Liver (tissue), 3 donors: ENCODE data around the gene TCEA3.

Source experiments
- HNF4A ChIP-seq, 2 donors: conservative IDR thresholded peaks; 2 replicates each; pipeline ENCODE4 v1.6.1; 2016; ENCODE audit warnings: antibody characterized with exemption in 2 of 2, mild to moderate bottlenecking in 2 of 2
- HNF4G ChIP-seq: IDR thresholded peaks from 2 replicates; pipeline ENCODE4 v1.6.1; 2016; ENCODE audit warnings: antibody characterized with exemption
- JUND ChIP-seq, 2 donors: IDR thresholded peaks; 2 replicates each; pipeline ENCODE4 v1.6.1; 2016; ENCODE audit warnings: antibody characterized with exemption in 2 of 2
- RAD21 ChIP-seq, 2 donors: IDR thresholded peaks; 2 replicates each; pipeline ENCODE4 v1.6.1; 2016; ENCODE audit warnings: antibody characterized with exemption in 2 of 2, mild to moderate bottlenecking in 2 of 2
- SP1 ChIP-seq: IDR thresholded peaks from 2 replicates; pipeline ENCODE4 v1.6.1; 2018; ENCODE audit warnings: antibody characterized with exemption, mild to moderate bottlenecking
- TAF1 ChIP-seq: conservative IDR thresholded peaks from 2 replicates; pipeline ENCODE4 v1.6.1; 2016; ENCODE audit warnings: antibody characterized with exemption, mild to moderate bottlenecking
- YY1 ChIP-seq: IDR thresholded peaks from 2 replicates; pipeline ENCODE4 v1.6.1; 2016; ENCODE audit warnings: antibody characterized with exemption, mild to moderate bottlenecking
- TF ChIP-seq, protein P1 (sequence below): fragments of 150-350 bp; IDR thresholded peaks from 2 replicates; pipeline ENCODE4 v1.5.1; 2017; ENCODE audit warnings: improper control_type of control experiment, low read depth, low read length; ENCODE audit not compliant: missing input control
- TF ChIP-seq, protein P2 (sequence below): IDR thresholded peaks from 2 replicates; pipeline ENCODE4 v1.6.1; 2016; ENCODE audit warnings: antibody characterized with exemption
- TF ChIP-seq, protein P3 (sequence below): IDR thresholded peaks from 2 replicates; pipeline ENCODE4 v1.6.1; 2016; ENCODE audit warnings: antibody characterized with exemption
- TF ChIP-seq, protein P4 (sequence below): IDR thresholded peaks from 2 replicates; pipeline ENCODE4 v1.6.1; 2016; ENCODE audit warnings: antibody characterized with exemption, mild to moderate bottlenecking
- TF ChIP-seq, protein P5 (sequence below): IDR thresholded peaks from 2 replicates; pipeline ENCODE4 v1.6.1; 2016; ENCODE audit warnings: antibody characterized with exemption
- donor health status: healthy.
- donor health status: healthy.

DNA sequence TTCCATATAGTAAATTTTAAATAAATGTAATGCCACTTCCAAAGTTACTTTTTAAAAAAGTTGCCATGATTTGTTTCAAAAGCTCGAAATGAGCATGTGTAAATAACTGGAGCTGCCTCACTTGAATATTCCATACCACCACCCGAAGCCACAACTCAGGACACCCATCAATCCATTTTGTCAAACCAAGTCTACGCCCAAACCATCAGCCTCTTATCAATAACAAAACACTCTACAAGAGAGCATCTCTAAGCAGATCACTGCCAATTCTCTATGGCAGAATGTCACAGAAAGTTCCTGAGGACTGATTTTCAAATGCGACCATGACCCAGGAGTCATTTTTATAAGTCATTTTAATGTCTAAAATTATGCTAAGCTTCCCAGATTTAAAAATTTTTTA is 84.9 kb downstream of the TCEA3 start:
- TF ChIP-seq, protein P1, sequence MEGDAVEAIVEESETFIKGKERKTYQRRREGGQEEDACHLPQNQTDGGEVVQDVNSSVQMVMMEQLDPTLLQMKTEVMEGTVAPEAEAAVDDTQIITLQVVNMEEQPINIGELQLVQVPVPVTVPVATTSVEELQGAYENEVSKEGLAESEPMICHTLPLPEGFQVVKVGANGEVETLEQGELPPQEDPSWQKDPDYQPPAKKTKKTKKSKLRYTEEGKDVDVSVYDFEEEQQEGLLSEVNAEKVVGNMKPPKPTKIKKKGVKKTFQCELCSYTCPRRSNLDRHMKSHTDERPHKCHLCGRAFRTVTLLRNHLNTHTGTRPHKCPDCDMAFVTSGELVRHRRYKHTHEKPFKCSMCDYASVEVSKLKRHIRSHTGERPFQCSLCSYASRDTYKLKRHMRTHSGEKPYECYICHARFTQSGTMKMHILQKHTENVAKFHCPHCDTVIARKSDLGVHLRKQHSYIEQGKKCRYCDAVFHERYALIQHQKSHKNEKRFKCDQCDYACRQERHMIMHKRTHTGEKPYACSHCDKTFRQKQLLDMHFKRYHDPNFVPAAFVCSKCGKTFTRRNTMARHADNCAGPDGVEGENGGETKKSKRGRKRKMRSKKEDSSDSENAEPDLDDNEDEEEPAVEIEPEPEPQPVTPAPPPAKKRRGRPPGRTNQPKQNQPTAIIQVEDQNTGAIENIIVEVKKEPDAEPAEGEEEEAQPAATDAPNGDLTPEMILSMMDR, result no peak
- TF ChIP-seq, protein P2, sequence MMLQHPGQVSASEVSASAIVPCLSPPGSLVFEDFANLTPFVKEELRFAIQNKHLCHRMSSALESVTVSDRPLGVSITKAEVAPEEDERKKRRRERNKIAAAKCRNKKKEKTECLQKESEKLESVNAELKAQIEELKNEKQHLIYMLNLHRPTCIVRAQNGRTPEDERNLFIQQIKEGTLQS, result no peak
- TF ChIP-seq JUND (IDR thresholded peaks at IDR 0.05) (no peak), YY1 (no peak), TAF1 (no peak), HNF4A (conservative IDR thresholded peaks at IDR 0.05) (no peak), RAD21 (IDR thresholded peaks at IDR 0.05) (no peak), SP1 (no peak), HNF4G (no peak)
- TF ChIP-seq, protein P3, sequence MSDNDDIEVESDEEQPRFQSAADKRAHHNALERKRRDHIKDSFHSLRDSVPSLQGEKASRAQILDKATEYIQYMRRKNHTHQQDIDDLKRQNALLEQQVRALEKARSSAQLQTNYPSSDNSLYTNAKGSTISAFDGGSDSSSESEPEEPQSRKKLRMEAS, result no peak
- TF ChIP-seq, protein P4, sequence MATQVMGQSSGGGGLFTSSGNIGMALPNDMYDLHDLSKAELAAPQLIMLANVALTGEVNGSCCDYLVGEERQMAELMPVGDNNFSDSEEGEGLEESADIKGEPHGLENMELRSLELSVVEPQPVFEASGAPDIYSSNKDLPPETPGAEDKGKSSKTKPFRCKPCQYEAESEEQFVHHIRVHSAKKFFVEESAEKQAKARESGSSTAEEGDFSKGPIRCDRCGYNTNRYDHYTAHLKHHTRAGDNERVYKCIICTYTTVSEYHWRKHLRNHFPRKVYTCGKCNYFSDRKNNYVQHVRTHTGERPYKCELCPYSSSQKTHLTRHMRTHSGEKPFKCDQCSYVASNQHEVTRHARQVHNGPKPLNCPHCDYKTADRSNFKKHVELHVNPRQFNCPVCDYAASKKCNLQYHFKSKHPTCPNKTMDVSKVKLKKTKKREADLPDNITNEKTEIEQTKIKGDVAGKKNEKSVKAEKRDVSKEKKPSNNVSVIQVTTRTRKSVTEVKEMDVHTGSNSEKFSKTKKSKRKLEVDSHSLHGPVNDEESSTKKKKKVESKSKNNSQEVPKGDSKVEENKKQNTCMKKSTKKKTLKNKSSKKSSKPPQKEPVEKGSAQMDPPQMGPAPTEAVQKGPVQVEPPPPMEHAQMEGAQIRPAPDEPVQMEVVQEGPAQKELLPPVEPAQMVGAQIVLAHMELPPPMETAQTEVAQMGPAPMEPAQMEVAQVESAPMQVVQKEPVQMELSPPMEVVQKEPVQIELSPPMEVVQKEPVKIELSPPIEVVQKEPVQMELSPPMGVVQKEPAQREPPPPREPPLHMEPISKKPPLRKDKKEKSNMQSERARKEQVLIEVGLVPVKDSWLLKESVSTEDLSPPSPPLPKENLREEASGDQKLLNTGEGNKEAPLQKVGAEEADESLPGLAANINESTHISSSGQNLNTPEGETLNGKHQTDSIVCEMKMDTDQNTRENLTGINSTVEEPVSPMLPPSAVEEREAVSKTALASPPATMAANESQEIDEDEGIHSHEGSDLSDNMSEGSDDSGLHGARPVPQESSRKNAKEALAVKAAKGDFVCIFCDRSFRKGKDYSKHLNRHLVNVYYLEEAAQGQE, result no peak
- TF ChIP-seq, protein P5, sequence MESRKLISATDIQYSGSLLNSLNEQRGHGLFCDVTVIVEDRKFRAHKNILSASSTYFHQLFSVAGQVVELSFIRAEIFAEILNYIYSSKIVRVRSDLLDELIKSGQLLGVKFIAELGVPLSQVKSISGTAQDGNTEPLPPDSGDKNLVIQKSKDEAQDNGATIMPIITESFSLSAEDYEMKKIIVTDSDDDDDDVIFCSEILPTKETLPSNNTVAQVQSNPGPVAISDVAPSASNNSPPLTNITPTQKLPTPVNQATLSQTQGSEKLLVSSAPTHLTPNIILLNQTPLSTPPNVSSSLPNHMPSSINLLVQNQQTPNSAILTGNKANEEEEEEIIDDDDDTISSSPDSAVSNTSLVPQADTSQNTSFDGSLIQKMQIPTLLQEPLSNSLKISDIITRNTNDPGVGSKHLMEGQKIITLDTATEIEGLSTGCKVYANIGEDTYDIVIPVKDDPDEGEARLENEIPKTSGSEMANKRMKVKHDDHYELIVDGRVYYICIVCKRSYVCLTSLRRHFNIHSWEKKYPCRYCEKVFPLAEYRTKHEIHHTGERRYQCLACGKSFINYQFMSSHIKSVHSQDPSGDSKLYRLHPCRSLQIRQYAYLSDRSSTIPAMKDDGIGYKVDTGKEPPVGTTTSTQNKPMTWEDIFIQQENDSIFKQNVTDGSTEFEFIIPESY, result no peak
